MM.1S (cell line): Measurements from ENCODE around the gene APOF.

ENCODE experiments used
- EZH2 ChIP-seq: fragments of 300-600 bp; sonication (generic); optimal IDR thresholded peaks from 2 replicates; pipeline ENCODE3; 2017; ENCODE audit warnings: low read depth, mild to moderate bottlenecking, antibody characterized with exemption, low read length, mixed read lengths
- TF ChIP-seq, protein P1 (sequence below): fragments of 300-600 bp; sonication (generic); IDR thresholded peaks from 2 replicates; pipeline ENCODE4 v1.5.1; 2016; ENCODE audit warnings: antibody characterized with exemption, low read length, mixed read lengths

DNA sequence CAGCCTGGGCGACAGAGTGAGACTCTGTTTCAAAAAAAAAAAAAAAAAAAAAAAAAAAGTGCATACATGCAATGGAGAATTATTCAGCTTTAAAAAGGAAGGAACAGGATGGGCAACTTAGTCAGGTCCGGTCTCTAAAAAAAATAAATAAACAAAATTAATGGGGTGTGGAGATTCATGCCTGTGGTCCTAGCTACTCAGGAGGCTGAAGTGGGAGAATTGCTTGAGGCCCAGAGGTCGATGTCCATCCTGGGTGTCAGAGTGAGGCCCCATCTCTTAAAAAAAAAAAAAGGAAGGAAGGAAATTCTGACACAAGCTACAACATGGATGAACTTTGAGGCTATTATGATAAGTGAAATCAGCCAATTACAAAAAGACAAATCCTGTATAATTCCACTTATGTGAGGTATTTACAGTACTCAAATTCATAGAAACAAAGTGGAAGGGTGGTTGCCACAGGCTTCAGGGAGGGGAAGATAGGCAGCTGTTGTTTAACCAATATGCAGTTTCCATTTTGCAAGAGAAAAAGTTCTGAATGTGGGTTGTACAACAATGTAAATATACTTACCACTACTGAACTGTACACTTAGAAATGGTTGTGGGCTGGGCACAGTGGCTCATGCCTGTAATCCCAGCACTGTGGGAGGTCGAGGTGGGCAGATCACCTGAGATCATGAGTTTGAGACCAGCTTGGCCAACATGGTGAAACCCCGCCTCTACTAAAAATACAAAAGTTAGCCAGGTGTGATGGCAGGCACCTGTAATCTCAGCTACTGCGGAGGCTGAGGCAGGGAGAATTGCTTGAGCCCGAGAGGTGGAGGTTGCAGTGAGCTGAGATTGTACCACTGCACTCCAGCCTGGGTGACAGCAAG lies 12.3 kb upstream of the APOF start:
- TF ChIP-seq, protein P1, sequence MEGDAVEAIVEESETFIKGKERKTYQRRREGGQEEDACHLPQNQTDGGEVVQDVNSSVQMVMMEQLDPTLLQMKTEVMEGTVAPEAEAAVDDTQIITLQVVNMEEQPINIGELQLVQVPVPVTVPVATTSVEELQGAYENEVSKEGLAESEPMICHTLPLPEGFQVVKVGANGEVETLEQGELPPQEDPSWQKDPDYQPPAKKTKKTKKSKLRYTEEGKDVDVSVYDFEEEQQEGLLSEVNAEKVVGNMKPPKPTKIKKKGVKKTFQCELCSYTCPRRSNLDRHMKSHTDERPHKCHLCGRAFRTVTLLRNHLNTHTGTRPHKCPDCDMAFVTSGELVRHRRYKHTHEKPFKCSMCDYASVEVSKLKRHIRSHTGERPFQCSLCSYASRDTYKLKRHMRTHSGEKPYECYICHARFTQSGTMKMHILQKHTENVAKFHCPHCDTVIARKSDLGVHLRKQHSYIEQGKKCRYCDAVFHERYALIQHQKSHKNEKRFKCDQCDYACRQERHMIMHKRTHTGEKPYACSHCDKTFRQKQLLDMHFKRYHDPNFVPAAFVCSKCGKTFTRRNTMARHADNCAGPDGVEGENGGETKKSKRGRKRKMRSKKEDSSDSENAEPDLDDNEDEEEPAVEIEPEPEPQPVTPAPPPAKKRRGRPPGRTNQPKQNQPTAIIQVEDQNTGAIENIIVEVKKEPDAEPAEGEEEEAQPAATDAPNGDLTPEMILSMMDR: no peak
- no peak for TF ChIP-seq EZH2
